ENCODE measurements around the gene GNPTAB.

The GNPTAB gene

DNA sequence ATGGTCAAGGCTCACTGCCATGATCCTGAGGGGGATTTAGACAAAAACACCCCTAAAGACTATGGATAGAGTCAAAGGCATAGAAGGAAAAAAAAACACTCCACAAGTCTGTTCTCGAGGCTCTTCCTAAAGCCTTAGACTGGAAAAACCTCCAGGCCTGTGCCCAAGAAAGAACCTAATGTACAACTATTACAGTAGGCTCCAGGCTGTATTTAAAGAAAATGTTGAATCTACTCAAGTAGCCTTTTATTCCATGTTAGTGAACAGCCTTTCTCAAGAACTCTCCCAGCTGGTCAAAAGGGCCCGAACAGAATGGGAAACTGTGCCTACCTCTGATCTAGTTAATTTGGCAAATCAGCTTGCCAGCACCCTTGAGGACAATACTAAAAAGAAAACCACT lies 28.3 kb downstream of the GNPTAB start:
- ATAC-seq, result no peak

DNA sequence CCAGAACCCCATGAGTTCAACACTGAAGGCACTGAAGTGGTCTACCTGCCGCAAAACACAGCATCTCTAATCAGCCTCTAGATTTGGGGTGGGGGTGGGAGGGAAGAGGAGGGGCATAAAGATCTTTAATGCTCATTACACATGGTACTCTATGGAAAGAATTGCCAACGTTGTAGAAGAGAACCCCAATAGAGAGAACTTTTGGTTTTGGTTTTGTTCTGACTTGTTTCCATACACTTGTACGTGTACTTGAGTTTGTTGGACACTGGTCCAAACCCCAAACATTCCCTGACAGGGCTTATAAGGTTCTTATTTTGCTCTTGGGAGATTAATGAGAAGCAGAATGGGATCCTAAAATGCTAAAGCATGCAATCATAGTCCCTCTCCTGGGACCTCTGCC lies 31.0 kb downstream of the GNPTAB start:
- ATAC-seq, result peak; percentile 81 to 85

DNA sequence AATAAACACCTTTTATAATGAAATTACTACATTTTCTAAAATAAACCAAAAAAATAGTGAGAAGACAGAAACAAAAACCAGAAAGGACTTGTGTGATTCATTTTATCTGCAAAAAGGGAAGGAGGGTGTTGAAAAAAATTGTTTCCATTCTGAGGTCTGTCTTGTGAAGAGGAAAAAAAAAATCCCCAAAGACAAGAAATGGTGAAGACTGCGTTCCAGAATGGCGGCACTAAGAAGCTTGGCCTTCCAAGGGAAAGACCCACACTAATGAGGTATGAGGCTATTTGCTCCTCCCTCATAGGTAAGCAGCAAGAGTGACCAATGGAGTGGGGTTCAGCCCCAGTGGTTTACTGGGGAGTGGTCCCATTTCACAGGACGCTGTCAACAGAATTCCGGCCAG lies 35.0 kb downstream of the GNPTAB start:
- no peak for ATAC-seq

DNA sequence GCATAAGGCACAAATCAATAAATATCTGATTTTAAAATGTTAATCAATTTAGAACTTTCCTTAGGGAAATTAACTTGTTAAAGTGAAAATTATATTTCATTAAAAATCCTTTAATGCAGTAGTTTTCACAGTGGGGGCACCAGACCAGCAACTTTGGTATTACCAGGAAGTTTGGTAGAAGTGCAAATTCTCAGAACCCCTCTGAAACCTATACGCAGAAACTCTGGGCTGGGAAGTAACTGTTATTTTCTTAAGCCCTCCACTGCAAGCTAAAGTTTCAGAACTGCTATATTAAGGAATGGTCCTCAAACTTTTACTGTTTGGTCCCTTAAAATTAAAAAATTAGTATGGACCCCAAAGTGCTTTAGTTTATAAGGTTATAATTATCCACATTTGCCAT lies 35.7 kb downstream of the GNPTAB start:
- ATAC-seq, result no peak

DNA sequence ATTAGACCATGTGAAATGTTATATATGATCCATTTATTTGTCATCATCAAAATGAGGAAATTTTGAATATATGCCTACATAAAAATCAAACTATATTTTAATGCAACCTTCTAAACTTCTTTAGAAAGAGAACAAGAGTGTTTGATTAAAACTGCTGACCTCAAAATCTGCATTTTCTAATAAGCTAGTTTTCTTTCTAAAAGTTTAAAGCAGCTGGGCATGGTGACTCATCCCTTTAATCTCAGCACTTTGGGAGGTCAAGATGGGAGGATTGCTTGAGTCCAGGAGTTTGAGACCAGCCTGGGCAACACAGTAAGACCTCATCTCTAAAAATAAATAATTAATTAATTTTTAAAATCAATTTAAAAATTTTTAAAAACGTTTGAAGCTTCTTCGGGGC lies 36.2 kb downstream of the GNPTAB start:
- ATAC-seq, result no peak

DNA sequence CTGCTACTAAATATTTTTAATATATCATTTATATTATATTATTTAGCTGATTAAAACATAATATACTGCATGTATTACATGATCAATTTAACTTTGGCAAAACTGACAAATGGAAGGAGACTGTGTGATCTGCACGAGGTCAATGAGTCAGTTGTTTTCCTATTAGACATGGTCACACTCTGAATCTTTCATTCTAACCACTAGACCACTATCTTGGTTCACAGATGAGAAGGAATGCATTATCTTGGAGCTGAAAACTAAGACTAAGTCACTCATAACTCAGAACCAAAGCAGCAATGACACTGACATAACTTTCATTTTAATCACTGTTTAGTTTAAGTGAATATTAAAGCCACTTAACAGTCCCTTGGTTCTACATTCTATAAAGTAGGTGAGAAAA lies 37.4 kb downstream of the GNPTAB start:
- ATAC-seq, result peak; percentile 95 to 98

DNA sequence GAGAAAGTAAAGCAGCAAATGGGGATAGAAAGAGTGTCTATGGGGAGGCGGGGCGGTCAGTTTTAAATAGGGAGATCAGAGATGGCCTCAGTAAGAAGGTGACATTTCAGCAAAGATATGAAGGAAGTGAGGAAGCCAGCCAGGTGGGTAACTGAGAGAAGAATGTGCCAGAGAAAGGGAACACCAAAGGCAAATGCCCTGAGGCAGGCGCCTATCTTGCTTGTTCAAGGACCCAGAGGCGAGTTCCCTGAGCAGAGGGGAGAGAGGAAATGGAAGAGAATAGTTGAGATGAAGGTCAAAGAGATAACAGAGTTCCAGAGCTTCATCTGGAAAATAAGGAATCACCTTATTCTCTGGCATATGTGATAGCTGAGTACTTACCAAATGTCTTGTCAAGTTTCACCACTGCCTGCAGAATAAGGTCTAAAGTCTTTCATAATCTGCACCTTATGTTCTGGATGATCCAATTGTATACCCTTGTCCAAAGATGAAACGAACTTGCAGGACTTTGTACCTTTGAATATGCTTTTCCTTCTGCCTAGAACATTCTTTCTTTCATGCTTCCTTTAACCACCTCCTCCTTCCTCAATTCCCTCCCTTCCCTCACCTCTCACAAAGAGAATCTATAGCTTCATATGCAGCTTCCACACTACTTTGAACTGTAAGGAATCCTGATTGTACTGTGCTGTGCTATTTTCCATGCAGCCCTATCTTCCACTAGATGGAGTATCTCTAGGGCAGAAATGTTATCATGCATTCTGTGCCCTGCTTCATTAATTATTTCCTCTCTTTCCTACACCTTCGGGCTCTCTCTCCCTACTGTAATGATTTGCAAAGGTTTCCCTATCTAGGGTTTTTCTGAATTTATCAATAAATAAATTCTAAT lies 38.5 kb downstream of the GNPTAB start:
- no peak for ATAC-seq

DNA sequence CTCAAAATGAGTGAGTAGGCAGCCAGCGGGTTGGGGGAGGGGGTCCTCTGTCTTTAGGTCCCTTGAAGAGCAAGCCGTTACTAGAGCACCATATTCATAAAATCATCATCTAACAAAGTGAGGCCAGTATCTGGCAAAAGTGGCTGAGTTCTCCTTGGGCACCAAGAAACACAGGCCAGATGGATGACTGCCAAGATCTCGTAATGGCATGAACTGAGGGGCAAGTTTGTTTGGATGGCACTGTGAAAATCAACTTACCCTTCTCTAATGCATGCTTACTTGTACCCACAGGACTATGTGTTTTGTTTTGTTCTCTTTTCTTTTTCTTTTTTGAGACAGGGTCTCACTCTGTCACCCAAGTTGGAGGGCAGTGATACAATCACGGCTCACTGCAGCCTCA lies 41.6 kb downstream of the GNPTAB start:
- no peak for ATAC-seq

DNA sequence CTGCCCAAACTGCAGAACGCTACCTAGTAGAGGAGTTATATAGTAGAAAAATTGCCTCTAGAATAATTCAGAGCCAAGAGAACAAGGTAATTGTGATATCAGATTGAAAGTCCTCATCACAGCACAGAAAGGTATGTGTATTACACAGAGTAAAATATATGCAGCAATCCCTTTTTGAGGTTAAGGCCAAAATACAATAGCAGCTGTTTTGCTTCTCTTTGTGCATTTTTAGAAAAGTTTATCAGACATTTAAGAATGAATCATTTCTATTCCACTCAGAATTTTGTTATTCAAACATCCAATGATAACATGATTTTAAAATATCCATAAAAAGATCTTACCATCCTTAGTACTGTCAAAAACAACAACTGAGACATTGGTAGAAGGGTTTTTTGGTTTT lies 45.1 kb downstream of the GNPTAB start:
- ATAC-seq, result no peak

DNA sequence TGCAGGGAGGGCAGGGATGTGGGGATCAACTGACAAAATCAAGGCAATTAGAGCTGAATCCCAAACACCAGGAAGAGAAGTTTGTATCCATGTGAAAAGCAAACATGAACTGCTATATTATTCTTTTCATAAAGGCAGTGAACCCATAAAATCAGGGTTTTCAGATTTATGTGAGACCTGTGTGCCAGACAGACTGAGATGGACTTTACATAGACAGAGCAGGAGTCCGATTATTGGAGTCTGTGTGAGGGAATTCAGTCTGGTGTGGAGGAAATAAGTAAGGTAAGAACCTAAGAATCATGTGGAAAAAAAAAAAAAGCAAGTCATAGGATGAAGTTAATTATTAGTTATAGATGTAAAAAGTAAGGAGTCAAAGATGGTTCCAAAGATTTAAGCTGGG lies 46.4 kb downstream of the GNPTAB start:
- ATAC-seq, result no peak

DNA sequence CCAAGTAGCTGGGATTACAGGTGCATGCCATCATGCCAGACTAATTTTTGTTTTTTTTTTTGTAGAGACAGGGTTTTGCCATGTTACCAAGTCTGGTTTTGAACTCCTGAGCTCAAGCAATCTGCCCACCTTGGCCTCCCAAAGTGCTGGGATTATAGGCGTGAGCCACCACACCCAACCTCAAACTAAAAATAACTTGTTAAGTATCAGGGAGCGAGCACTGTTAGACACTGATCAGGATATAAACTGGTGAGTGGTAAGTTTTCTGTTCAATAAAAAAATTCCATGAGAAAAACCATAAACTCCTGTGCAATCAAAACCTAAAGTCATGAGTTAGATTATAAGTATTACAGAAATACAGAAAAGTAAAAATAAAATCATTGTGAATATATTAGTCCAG lies 46.9 kb downstream of the GNPTAB start:
- ATAC-seq, result no peak

DNA sequence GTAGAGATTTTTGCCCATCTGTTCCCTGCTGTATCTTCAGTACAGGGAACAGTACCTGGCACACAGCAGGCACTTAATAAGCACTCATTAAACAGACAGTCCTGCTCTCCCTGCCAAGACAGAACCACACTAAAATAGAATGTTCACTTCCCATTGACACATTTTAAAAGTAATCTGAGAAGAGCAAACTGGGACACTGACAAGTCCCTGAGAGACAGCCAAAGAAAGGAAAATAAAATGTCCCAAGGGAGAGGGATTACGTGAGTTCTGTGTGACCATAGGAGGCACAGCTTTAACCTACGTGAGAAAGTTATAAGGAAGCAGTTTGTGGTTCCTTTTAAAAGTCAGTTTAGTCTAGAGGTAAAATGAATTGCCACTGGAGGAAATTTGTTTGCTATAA lies 47.6 kb downstream of the GNPTAB start:
- ATAC-seq, result no peak

DNA sequence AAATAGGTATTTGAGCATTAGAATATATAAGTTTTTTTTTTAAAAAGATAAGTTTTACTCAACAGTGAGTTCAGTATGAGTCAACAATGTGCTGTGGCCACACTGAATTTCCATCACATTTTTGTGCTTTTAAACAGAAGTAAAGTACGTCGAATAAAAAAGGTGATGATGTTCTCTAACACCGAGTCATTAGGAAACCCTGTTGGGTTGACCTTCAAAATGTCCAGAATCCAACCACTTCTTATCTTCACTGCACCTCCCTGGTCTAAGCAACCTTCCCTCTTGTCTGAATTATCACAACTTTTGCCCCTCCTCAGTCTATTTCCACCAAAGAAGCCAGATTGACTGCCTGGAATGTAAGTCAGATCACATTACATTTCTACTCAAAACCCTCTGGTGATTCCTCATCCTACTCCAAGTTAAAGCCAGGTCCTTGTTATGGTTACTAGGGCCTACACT lies 48.5 kb downstream of the GNPTAB start:
- peak; percentile 70 to 78 for ATAC-seq

DNA sequence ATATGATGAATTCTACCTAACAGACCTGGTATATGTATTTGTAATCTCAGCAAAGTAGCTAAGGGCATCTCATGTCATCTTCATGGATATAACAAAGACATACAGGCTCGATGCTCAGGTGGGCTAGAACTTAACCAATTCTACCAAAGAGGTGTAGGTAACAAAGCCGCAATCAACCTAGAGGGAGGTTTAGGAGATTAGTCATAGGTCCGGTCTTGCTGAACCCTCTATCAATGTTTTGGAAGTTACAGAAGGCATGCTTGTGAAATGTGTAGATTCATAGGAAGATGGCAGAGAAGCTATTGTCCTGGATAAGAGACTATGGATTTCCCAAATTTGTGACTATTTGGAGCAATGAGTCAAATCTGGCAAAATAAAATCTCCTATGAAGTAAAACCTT lies 48.9 kb downstream of the GNPTAB start:
- ATAC-seq, result peak; percentile 68 to 69

DNA sequence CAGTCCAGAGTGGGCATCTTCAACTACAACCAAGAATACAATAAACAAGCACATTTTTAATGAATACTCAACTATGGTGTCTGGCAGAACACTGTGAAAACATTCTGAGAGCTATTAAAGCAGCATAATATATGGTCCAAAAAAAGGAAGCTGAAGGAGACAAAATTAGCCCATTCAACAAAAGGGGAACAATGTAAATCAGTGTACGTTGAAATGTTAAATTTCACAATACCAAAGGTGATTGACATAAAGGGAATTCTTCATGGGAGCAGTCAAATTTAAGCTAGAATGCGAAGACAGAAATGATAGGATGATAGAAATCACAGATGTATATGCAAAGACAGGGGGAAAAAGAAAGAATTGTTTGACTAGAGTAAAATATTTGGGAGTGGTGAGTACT lies 50.2 kb downstream of the GNPTAB start:
- no peak for ATAC-seq

DNA sequence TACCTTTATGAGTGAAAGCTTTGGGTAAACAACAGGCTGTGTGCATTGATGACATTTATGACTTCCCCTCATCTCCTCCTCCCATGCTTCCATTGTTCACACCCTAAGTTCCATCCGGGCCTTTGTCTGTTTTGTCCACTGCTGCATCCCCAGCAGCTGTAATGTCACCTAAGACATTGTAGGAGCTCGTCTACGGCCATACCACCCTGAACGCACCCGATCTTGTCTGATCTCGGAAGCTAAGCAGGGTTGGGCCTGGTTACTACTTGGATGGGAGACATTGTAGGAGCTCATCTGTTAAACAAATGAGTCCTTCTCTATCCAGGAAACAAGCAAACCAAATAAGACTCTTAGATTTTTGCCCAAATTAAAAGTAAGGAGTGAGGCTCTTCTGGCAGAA lies 51.1 kb downstream of the GNPTAB start:
- ATAC-seq, result no peak

DNA sequence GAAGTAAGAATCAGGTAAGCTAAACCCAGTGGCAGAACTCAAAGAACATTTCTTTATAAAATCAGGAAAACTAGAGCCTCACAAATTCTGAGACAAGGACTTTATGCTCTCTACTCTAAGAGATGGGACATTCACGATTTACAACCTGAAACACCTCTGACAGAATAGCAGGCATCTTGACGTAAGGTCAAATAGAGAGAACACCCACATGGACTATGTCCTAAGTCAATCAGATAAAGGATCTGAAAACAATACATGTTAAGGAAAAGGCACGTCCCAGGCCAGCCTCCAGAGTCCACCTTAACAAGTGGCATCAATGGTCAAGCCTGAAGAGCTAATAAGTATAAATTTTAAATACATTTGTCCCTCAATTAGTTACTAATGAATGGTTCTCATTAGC lies 51.6 kb downstream of the GNPTAB start:
- ATAC-seq, result no peak

DNA sequence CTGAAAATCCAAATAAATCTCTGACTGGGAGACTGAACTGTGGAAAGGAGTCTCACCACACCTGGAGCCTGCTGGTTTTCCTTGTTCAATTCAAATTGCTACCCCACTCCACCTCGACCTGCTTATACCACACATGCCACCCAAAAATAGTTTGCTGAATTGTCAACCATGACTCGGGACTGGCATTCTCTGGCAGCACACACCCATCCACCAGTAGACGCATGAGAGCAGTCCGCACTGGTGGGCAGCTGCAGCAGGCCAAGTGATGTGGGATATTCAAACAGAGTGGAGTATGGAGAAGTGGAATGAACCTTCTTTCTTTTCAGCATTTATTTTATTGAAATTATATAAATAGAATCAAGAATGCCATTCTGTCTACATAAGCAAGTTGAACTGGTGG lies 52.8 kb downstream of the GNPTAB start:
- no peak for ATAC-seq

DNA sequence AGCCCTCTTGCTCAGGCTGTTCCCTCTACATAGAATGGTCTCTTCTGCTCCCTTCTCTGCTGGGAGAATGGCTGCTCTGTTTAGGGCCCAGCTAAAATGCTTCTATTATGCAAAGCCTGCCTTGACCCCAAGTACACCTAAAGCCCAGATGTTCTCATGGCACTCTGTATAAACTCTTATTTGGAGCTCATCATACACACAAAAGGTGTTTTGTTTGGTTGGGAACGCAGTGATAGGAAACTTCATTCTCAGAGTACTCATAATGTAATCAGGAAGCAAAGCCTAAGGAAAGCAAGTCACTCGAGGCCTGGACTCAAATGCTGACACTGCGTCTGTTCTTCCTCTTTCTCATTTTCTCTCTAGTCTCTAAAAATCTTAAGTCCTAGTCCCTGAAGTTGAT lies 53.3 kb downstream of the GNPTAB start:
- ATAC-seq, result no peak

DNA sequence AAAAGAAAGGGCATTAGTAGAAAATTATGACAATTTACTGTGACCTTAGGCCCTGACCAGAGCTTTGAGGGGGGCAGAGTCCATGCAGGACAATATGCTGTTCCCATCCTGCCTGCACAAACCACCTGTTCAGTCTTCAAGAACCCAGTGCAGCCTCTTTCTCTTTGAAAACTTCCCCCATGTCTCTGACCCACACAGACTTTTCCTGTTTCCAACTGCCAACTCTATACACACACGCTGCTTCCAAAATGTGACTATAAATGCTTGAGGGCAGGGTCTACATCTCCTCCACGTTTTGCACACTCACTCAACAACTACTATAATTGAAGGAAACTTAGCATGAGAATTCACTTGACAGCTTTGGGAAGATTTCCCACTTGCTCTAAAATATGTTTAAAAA lies 54.9 kb downstream of the GNPTAB start:
- no peak for ATAC-seq

DNA sequence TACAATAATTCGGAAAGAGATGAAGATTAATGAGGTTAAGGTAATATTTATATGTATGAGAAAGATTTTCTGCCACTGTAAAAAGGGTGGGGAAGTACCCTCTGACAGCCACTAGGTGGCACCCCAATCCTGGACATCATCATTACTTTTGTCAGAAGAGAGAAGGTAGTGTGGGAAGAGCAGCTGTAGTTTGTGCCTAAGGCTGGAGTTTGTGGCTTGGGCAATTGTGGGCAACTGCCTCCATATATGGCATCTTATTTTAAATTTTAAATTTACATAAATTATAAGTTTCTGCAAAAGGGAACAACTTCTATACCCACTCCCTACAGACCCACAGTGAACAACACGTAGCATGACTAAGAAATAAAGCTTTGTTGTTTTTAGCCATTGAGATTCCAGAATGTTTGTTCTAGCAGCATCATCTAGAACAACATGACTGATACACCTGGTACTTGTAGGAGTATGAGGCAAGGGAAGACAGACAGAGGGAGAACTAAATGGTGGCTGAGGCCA lies 57.1 kb downstream of the GNPTAB start:
- peak; percentile 74 to 77 for ATAC-seq

DNA sequence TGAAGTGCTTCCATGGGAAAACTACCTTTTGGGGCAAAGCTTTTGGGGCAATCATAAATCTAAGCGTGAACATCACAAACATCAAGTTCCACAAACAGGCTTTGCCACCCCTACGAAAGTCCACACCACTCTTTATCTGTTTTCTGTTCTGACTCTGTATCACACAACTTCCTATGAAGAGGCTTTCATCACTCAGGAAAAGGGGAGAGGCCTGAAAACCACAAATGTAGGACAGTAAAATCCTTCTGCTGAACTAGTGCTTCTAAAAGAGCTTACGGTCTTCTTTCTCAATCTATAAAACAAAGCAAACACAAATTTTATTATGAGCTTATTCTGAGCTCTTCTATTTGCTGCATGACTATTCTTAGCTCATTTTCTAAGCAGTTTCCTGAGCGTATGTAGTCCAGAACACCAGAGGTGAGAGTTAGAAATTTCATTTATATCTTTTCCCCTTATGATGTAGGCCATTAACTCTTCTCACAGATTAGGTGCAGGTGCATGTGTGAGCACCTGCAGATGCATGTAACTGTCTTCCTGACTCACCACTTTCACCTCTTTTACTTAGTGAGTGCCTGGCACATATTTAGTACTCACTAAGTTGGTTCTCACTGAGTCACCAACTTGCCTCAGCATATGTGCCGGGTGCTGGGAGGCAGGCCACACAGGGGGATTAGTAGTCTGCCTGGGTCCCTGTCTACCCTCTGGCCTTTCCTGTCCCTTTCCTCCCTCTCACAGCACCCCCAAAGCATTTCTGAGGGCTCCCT lies 58.6 kb downstream of the GNPTAB start:
- peak; percentile 49 to 62 for ATAC-seq

DNA sequence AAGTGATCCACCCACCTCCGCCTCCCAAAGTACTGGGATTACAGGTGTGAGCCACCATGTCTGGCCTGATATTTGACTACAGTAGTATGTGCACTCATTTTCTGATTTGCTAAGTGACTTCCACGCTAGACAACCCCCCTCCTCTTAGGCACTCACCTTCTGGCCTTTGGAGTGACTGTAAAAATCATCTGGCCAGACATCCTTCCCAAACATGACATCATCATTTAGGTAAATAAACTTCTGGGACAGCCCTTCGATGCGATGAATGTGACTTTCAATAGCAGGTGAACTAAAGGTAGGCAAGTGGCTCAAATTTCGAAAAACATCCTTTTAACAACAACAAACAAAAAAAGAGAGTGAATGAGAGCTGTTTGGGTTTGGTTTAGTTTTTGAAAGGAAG lies 60.9 kb downstream of the GNPTAB start:
- no peak for ATAC-seq

DNA sequence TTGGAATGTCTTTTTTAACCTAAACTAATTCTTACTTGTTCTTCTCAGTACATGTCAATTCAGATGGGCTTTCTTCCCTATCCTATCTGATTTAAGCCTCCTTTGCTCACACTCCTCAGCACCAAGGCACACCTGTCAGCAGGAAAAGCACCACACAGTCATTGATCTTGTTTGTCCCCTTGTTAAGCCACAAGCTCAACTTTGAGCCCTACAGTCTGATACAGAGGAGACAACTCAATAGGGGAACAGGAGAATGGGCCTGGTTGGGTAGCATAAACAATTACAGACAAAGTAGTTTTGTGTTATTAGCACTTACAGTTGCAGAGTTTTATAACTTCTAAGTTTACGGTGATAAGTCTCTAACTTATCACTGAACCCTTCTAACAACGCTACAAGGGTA lies 62.0 kb downstream of the GNPTAB start:
- ATAC-seq, result no peak
